AG04449 (cell line): Measurements from ENCODE around the gene CEBPZOS.
A peak's percentile ranks its signal among the peaks of the same experiment; 100 is the strongest.

Experiments used
- CTCF ChIA-PET: fragments of 350-600 bp; formaldehyde crosslinking; extraction: SDS; loops from one replicate; lab custom pipeline; 2021; ENCODE audit warnings: antibody characterized with exemption; lab: Yijun Ruan, JAX
- POLR2A ChIA-PET: fragments of 400-600, 350-600 bp; formaldehyde crosslinking; extraction: SDS; loops from one replicate; lab custom pipeline; 2020; ENCODE audit warnings: antibody characterized with exemption, inconsistent platforms; lab: Yijun Ruan, JAX
- DNase-seq: peaks from one replicate; pipeline ENCODE4 v3.0.0-alpha.2; 2010; ENCODE audit warnings: low read depth, low spot score
- H3K4me3 ChIP-seq: 2 replicates; pipeline ENCODE4 v1.5.1; 2011; ENCODE audit warnings: low read depth, mild to moderate bottlenecking, control low read depth, low read length
- TF ChIP-seq, protein P1 (sequence below): IDR thresholded peaks from one replicate; pipeline ENCODE4 v1.5.1; 2011; ENCODE audit warnings: mild to moderate bottlenecking, moderate library complexity, low read length, control low read depth, inconsistent platforms; ENCODE audit not compliant: insufficient read depth; ENCODE audit errors: missing control alignments

CEBPZOS gene

GRCh38 chr2:37171624-37171950 is 24.7 kb upstream of the CEBPZOS start:
- ChIA-PET POLR2A (no interaction called here), CTCF (no interaction called here)
- TF ChIP-seq, protein P1, sequence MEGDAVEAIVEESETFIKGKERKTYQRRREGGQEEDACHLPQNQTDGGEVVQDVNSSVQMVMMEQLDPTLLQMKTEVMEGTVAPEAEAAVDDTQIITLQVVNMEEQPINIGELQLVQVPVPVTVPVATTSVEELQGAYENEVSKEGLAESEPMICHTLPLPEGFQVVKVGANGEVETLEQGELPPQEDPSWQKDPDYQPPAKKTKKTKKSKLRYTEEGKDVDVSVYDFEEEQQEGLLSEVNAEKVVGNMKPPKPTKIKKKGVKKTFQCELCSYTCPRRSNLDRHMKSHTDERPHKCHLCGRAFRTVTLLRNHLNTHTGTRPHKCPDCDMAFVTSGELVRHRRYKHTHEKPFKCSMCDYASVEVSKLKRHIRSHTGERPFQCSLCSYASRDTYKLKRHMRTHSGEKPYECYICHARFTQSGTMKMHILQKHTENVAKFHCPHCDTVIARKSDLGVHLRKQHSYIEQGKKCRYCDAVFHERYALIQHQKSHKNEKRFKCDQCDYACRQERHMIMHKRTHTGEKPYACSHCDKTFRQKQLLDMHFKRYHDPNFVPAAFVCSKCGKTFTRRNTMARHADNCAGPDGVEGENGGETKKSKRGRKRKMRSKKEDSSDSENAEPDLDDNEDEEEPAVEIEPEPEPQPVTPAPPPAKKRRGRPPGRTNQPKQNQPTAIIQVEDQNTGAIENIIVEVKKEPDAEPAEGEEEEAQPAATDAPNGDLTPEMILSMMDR: no peak
- DNase-seq: no peak
- no peak overlapping the region for H3K4me3 ChIP-seq

DNA sequence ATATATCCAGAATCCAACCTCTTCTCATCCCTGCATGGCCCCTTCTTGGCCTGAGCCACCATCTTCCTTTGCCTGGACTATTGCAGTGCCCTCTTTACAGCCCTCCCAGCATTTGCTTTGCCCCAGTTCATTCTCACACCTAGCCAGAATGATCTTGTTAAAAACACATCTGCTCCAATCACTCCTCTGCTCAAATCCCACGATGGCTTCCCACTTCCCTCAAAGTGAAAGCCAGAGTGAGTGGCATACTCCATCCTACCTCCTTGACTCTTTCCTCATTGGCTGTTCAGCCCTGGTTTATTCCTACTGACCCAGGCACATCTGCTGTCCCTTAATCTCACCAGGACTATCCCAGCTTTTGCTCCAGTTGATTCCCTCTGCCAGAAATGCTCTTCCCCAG is 22.6 kb upstream of the CEBPZOS start:
- no peak for DNase-seq
- ChIA-PET POLR2A (no interaction called here), CTCF (no interaction called here)
- TF ChIP-seq, protein P1: no peak
- H3K4me3 ChIP-seq: no peak overlapping the region

GRCh38 chr2:37180006-37180639 is 16.2 kb upstream of the CEBPZOS start:
- TF ChIP-seq, protein P1: no peak
- H3K4me3 ChIP-seq: no peak overlapping the region
- CTCF ChIA-PET: interaction anchor here (4.8 kb wide), 1 partner anchor 11 kb away, joined by 54 read pairs; no protein-coding TSS in a partner anchor
- no peak for DNase-seq
- POLR2A ChIA-PET: no interaction called here

- ChIA-PET CTCF (interaction anchor here (4.8 kb wide), 1 partner anchor 12 kb away, joined by 54 read pairs; no protein-coding TSS in a partner anchor), POLR2A (no interaction called here)
- TF ChIP-seq, protein P1: no peak
- DNase-seq: no peak
- H3K4me3 ChIP-seq: no peak overlapping the region
Measured at GRCh38 chr2:37180640-37181039, 15.7 kb upstream of the CEBPZOS start.

GRCh38 chr2:37181726-37182684 is 14.3 kb upstream of the CEBPZOS start:
- peak; percentile 38 for DNase-seq
- H3K4me3 ChIP-seq: no peak overlapping the region
- ChIA-PET CTCF (interaction anchor here (4.8 kb wide), 1 partner anchor 13 kb away, joined by 54 read pairs; no protein-coding TSS in a partner anchor), POLR2A (interaction anchor here (0.9 kb wide), 1 partner anchor 25 kb away, joined by 4 read pairs; the partner anchor contains the start of gene EIF2AK2)
- TF ChIP-seq, protein P1: no peak

DNA sequence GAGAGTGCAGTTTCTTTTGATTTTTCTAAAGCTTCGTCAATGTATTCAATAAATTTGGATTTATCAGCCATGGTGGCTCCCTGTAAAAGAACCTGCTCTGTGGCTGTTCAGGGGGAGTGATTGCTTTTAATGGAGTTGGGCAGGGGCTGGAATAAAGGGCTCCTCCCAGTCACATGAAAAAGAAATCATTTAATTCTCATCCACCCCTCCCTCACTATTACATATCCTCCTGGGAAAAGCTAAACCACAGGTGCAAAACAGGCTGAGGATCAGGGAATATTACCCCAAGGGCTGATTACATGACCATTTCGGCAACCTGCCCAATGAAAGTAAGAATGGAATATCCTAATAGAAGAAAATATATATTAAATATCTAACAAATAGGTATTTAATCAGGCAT is 7.7 kb upstream of the CEBPZOS start, which contains the start of gene SULT6B1:
Gene SULT6B1 (minus strand): TSS at position 101 of the 400 bp plus-strand sequence. CDS start 30 bp downstream, at position 71.
- no peak for DNase-seq
- H3K4me3 ChIP-seq: no peak within 1 kb of the TSS
- CTCF ChIA-PET: interaction anchor here (1.6 to 2.0 kb wide), 2 partner anchors 11 to 20 kb away, joined by 5 to 15 read pairs; no protein-coding TSS in a partner anchor
- TF ChIP-seq, protein P1: no peak
- POLR2A ChIA-PET: no interaction called here
